ENCODE measurements around the gene FTO. TPM values are rescaled to one million over a fixed set of nuclear protein-coding genes. Genes with fewer than 3 reads are reported as not detected.
"Not testable (repeated sequence)": the region's sequence is repeated elsewhere in the genome, so short reads cannot be mapped to it uniquely, and the experiment has no call there.

The FTO gene
- total RNA-seq, 1 donor from 2014 or later, result 116 TPM

DNA sequence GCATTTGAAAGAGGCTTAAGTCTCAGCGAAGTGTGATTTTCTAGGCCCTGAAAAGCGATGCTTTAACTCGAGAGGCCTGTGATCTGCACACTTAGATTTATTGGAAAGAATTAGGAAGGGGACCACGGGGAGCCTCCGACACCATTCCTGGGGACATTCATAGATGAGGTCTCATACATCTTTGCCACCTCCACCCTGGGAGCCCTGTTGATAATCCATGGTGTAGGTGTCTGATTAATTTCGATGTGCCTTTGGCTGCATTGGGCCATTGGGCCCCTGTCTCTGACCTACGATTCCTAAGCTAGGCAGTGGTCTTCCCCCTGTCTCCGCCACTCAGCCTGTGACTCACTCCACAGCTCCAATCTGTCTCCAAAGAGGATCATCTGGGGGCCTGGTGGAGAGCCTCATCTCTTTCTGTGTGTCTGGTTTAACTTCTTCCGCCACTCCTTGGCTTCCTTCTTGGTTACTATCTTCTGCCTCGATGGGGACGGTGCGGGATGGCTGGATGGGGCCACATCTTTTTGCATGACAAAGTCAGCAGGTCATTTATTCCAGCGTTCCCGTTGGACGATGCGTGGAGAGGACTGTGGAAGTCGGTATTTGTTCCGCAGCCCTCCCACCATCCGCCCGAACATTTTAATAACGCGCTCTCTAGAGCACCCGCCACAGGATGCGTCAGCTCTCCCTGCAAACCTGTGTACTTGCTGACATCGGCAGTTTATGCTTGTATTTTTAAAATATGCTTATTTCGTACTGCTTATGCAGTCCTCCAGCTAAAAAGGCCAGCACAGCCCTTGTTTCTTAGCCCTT is 473.3 kb downstream of the FTO start:
- no peak for DNase-seq (ENCODE audit: low spot score)

DNA sequence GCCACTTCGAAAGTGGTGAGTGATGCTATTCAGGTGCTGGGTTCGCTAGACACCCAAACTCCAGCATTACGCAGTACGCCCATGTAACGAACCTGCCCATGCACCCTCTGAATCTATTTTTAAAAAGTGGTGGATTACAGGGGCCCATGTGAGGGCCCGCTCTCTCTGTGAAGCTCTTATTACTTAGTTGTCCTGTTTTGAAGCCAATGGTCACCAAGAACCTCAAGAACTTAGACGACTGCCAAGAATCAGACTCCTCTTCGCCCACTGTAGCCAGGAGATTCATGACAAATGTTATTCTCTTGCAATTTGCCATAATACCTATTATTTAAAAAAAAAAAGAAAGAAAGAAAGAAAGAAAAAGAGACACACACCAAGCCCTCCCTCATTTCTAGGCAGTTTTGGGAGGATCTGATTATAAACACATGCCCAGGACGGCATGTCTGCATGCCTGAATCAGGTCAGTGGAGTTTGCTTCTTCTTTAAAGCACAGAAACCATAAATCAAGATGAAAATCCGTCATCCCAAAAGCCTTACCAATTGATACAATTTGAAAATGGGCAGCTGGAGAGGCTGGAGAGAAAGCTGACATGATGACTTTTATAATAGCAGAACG is 474.0 kb downstream of the FTO start:
- no peak for DNase-seq (ENCODE audit: low spot score)

GRCh38 chr16:54178478-54178976 is 474.6 kb downstream of the FTO start:
- DNase-seq (ENCODE audit: low spot score), result no peak

- no peak for DNase-seq (ENCODE audit: low spot score)
Measured at GRCh38 chr16:54180421-54181359, 476.7 kb downstream of the FTO start.

DNA sequence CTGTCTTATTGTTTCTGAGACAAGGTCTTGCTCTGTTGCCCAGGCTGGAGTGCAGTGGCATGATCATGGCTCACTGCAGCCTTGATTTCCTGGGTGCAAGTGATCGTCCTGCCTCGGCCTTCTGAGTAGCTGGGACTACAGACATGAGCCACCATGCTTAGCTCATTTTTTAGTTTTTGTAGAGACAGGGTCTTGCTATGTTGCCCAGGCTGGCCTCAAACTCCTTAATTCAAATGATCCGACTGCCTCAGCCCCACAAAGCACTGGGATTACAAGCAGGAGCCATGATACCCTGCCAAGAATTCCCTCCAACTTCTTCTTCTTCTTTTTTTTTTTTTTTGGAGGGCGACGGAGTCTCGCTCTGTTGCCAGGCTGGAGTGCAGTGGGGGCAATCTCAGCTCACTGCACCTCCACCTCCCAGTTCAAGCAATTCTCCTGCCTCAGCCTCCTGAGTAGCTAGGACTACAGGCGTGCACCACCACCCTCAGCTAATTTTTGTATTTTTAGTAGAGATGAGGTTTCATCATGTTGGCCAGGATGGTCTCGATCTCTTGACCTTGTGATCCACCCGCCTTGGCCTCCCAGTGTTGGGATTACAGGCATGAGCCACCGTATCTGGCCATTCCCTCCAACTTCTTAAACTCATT is 477.9 kb downstream of the FTO start:
- not testable (repeated sequence) for DNase-seq (ENCODE audit: low spot score)

GRCh38 chr16:54185045-54185444 is 481.1 kb downstream of the FTO start:
- no peak for DNase-seq (ENCODE audit: low spot score)

GRCh38 chr16:54191163-54191562 is 487.2 kb downstream of the FTO start:
- no peak for DNase-seq (ENCODE audit: low spot score)

DNA sequence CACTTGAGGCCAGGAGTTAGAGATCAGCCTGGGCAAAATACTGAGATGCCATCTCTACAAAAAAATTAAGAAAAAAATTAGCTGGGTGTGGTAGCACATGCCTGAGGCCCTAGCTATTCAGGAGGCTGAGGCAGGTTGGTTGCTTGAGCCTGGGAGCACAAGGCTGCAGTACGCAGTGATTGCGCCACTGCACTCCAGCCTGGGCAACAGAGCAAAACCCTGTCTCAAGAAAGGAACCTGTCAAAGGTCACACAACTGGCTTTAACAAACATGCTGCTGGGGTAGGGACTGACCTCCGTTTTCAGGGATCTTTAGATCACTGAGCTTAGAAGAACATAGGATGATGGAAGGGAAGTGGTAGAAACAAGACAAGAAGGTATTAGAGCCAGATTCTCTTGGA is 487.6 kb downstream of the FTO start:
- no peak for DNase-seq (ENCODE audit: low spot score)

- DNase-seq (ENCODE audit: low spot score), result no peak
Measured at GRCh38 chr16:54193013-54193664, 489.2 kb downstream of the FTO start.

- peak; percentile 81 for DNase-seq (ENCODE audit: low spot score)
Measured at GRCh38 chr16:54193665-54194333, 489.8 kb downstream of the FTO start.

DNA sequence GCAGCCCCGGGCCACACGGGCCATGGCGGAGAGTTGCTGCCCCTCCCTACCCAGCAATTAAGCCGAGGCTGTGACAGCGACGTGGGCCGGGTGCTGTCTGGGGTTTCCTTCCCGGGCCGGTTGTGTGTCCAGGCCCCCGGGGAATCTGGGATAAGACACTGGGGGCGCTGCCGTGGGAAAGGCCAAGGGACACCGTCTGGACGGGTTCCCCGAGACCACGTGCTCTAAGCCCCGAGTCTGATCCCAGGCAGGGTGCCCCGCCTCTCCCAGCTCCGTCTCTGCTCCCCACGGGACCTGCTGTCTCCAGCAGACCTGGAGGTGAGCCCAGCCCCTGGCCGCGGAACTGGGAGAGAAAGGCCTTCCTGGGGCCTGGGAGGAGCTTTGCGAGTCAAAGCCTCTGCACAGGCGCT is 490.4 kb downstream of the FTO start:
- peak; percentile 51 for DNase-seq (ENCODE audit: low spot score)

DNA sequence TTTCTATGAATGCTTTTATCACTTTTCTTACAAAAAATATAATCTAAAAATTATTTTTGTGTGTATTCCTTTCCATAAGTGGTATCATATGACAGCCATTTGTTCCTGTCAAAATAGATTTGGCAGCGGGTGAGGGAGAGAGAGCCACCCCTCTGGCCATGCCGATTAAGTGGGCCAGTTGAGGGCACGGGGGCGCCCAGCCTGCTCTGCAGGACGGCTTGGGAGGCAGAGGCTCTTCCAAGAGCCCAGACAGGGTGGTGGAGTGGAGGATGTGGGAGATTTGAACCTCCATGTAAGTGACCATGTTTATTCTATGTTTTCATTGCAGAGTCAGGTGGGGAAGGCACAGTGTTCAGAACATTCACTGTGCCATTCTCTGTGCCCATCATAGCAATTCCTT is 493.8 kb downstream of the FTO start:
- no peak for DNase-seq (ENCODE audit: low spot score)

- DNase-seq (ENCODE audit: low spot score), result no peak
Measured at GRCh38 chr16:54199487-54200160, 495.7 kb downstream of the FTO start.

DNA sequence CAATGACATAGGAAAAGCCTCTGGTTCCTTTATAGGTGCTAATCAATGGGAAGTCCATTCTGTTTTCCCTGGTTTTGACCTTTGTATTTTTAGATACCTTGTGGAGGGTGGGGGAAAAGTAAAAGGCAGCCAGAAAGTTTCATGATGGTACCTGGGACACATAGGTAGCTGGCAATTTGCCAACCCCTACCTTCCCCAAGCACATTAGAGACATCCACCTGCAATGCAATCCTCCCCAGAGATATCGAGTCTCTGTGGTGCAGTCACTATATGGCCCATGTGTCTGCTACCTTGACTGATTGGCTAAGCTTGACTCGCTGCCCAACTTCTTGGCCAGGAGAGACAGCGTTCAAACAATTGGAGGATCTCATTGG is 496.2 kb downstream of the FTO start:
- no peak for DNase-seq (ENCODE audit: low spot score)

DNA sequence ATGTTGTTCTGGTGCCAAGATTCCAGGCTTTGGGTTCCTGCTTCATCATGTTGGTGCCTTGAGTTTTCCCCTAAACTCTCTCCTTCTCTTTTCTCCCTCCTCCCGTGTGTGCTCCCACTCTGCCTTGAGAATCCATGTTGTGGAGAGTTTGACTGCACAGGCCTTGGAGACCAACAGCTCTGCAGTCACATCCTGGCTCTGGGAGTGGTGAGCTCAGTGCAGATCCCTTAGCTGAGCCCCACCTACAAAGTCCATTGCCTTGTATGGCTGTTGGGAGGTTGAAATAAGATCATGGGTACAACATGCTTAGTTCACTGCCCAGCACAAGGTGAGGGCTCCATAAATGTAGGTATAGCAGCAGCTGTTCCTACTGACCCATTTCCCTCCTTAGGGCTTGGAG is 496.8 kb downstream of the FTO start:
- no peak for DNase-seq (ENCODE audit: low spot score)

- DNase-seq (ENCODE audit: low spot score), result no peak
Measured at GRCh38 chr16:54201200-54201599, 497.2 kb downstream of the FTO start.
